H9 (cell line): Measurements from ENCODE around the gene DCUN1D2. TPM values are rescaled to one million over a fixed set of nuclear protein-coding genes. Genes with fewer than 3 reads are reported as not detected.

Experiments
- DNase-seq: peaks from one replicate; pipeline ENCODE4 v3.0.0-alpha.2; 2017
- H2AFZ ChIP-seq: one replicate; pipeline ENCODE4 v1.6.1; 2013; ENCODE audit warnings: mild to moderate bottlenecking, low read length, control low read depth, moderate library complexity
- H2AK5ac ChIP-seq: 2 replicates; pipeline ENCODE4 v1.6.1; 2013; ENCODE audit warnings: low read length, control low read depth, mixed read lengths; ENCODE audit not compliant: insufficient read length
- H2BK120ac ChIP-seq: one replicate; pipeline ENCODE4 v1.6.1; 2013; ENCODE audit warnings: low read depth, mild to moderate bottlenecking, low read length, control low read depth, inconsistent platforms; ENCODE audit not compliant: poor library complexity, severe bottlenecking
- H2BK12ac ChIP-seq: 2 replicates; pipeline ENCODE4 v1.6.1; 2013; ENCODE audit warnings: low read length, control low read depth, mixed read lengths, low read depth; ENCODE audit not compliant: insufficient read length
- H2BK15ac ChIP-seq: 2 replicates; pipeline ENCODE4 v1.6.1; 2013; ENCODE audit warnings: low read depth, low read length, control low read depth
- H2BK20ac ChIP-seq: one replicate; pipeline ENCODE4 v1.6.1; 2013; ENCODE audit warnings: low read depth, mild to moderate bottlenecking, low read length, control low read depth, inconsistent platforms; ENCODE audit not compliant: poor library complexity, severe bottlenecking
- H2BK5ac ChIP-seq: 2 replicates; pipeline ENCODE4 v1.6.1; 2013; ENCODE audit warnings: low read length, control low read depth, mixed read lengths; ENCODE audit not compliant: insufficient read length
- H3K14ac ChIP-seq: 2 replicates; pipeline ENCODE4 v1.6.1; 2013; ENCODE audit warnings: low read length, control low read depth; ENCODE audit not compliant: insufficient read depth
- H3K18ac ChIP-seq: 2 replicates; pipeline ENCODE4 v1.6.1; 2013; ENCODE audit warnings: low read depth, mild to moderate bottlenecking, mixed read lengths, low read length, control low read depth; ENCODE audit not compliant: insufficient read length
- H3K23ac ChIP-seq: 2 replicates; pipeline ENCODE4 v1.6.1; 2013; ENCODE audit warnings: low read length, control low read depth, mixed read lengths, low read depth; ENCODE audit not compliant: insufficient read length
- H3K23me2 ChIP-seq: 2 replicates; pipeline ENCODE4 v1.6.1; 2013; ENCODE audit warnings: low read depth, mild to moderate bottlenecking, mixed read lengths, low read length, control low read depth; ENCODE audit not compliant: insufficient read length, poor library complexity, severe bottlenecking
- H3K27ac ChIP-seq: 2 replicates; pipeline ENCODE4 v1.5.1; 2013; ENCODE audit warnings: low read length, control low read depth, mixed read lengths, low read depth; ENCODE audit not compliant: insufficient read length
- H3K27me3 ChIP-seq: 2 replicates; pipeline ENCODE4 v1.6.1; 2013; ENCODE audit warnings: low read length, control low read depth, inconsistent platforms; ENCODE audit not compliant: insufficient read depth
- H3K4ac ChIP-seq: 2 replicates; pipeline ENCODE4 v1.6.1; 2013; ENCODE audit warnings: low read depth, mild to moderate bottlenecking, control low read depth, inconsistent platforms, low read length, moderate library complexity
- H3K4me1 ChIP-seq: 2 replicates; pipeline ENCODE4 v1.6.1; 2013; ENCODE audit warnings: low read length, control low read depth, inconsistent platforms; ENCODE audit not compliant: insufficient read depth
- H3K4me2 ChIP-seq: 2 replicates; pipeline ENCODE4 v1.6.1; 2013; ENCODE audit warnings: low read length, control low read depth, mixed read lengths; ENCODE audit not compliant: insufficient read length, insufficient read depth
- H3K56ac ChIP-seq: 2 replicates; pipeline ENCODE4 v1.6.1; 2013; ENCODE audit warnings: low read depth, mild to moderate bottlenecking, mixed read lengths, low read length, control low read depth; ENCODE audit not compliant: insufficient read length
- H3K79me1 ChIP-seq: 2 replicates; pipeline ENCODE4 v1.6.1; 2013; ENCODE audit warnings: low read depth, mild to moderate bottlenecking, moderate library complexity, low read length, control low read depth, inconsistent platforms; ENCODE audit not compliant: insufficient read depth, poor library complexity, severe bottlenecking
- H3K79me2 ChIP-seq: 2 replicates; pipeline ENCODE4 v1.6.1; 2013; ENCODE audit warnings: low read length, control low read depth, inconsistent platforms; ENCODE audit not compliant: insufficient read depth
- H3K9ac ChIP-seq: 2 replicates; pipeline ENCODE4 v1.6.1; 2013; ENCODE audit warnings: low read length, control low read depth, mixed read lengths; ENCODE audit not compliant: insufficient read length; ENCODE audit errors: extremely low read depth
- H3K9me3 ChIP-seq: one replicate; pipeline ENCODE4 v1.6.1; 2013; ENCODE audit warnings: low read depth, low read length, inconsistent platforms; ENCODE audit not compliant: control insufficient read depth
- H3T11ph ChIP-seq: one replicate; pipeline ENCODE4 v1.6.1; 2013; ENCODE audit warnings: mild to moderate bottlenecking, low read length, control low read depth, inconsistent platforms
- H4K20me1 ChIP-seq: one replicate; pipeline ENCODE4 v1.6.1; 2013; ENCODE audit not compliant: control insufficient read depth, insufficient read length, insufficient read depth
- H4K5ac ChIP-seq: 2 replicates; pipeline ENCODE4 v1.6.1; 2013; ENCODE audit warnings: low read depth, mild to moderate bottlenecking, mixed read lengths, low read length, control low read depth; ENCODE audit not compliant: insufficient read length
- H4K8ac ChIP-seq: replicated peaks from 2 replicates; pipeline ENCODE4 v1.6.1; 2013; ENCODE audit warnings: low read length, control low read depth, mixed read lengths, low read depth; ENCODE audit not compliant: insufficient read length
- H4K91ac ChIP-seq: 2 replicates; pipeline ENCODE4 v1.6.1; 2013; ENCODE audit warnings: low read depth, mild to moderate bottlenecking, moderate library complexity, mixed read lengths, low read length, control low read depth; ENCODE audit not compliant: insufficient read length
- H3K27ac Mint-ChIP-seq, 3 experiments: 2 replicates in 2 of 3; 3 replicates in 1 of 3; pipeline ENCODE4 v1.8.0; 2020 to 2021; ENCODE audit warnings: mixed read lengths in 3 of 3, mild to moderate bottlenecking in 1 of 3, moderate library complexity in 1 of 3
- H3K27me3 Mint-ChIP-seq: 2 replicates; pipeline ENCODE4 v1.8.0; 2021; ENCODE audit warnings: low read depth, mild to moderate bottlenecking, moderate library complexity, mixed read lengths
- H3K36me3 Mint-ChIP-seq, 3 experiments: 2 replicates in 2 of 3; 3 replicates in 1 of 3; pipeline ENCODE4 v1.8.0; 2020 to 2021; ENCODE audit warnings: low read depth in 3 of 3, mixed read lengths in 3 of 3; ENCODE audit not compliant: insufficient read depth in 1 of 3
- H3K4me1 Mint-ChIP-seq, 2 experiments: 2 replicates each; pipeline ENCODE4 v1.8.0; 2020; ENCODE audit warnings: mixed read lengths in 2 of 2
- H3K4me3 Mint-ChIP-seq, 2 experiments: 2 replicates in 1 of 2; 3 replicates in 1 of 2; pipeline ENCODE4 v1.8.0; 2020 to 2021; ENCODE audit warnings: mild to moderate bottlenecking in 2 of 2, mixed read lengths in 2 of 2, moderate library complexity in 1 of 2
- H3K9me3 Mint-ChIP-seq, 2 experiments: 2 replicates in 1 of 2; 3 replicates in 1 of 2; pipeline ENCODE4 v1.8.0; 2020; ENCODE audit warnings: mild to moderate bottlenecking in 2 of 2, mixed read lengths in 2 of 2, moderate library complexity in 1 of 2
- CTCF ChIP-seq: fragments of 200-600 bp; sonication (generic); conservative IDR thresholded peaks from 3 replicates; pipeline ENCODE4 v1.8.0; 2021; ENCODE audit warnings: antibody characterized with exemption, mild to moderate bottlenecking
- WGBS: extraction: QIAGEN DNeasy Blood & Tissue Kit; methylation state at CpG from one replicate; pipeline ENCODE4 v1.1.7; 2013; ENCODE audit warnings: missing lambda C conversion rate, low lambda C conversion rate, mixed read lengths; ENCODE audit not compliant: insufficient read length; ENCODE audit errors: extremely low coverage; 5-methylcytosine and 5-hydroxymethylcytosine counted together
- total RNA-seq: library from RNA; stranded (reverse); gene quantifications from 2 replicates; pipeline ENCODE4 v1.2.1, GENCODE V29; 2021

The DCUN1D2 gene
- total RNA-seq, 1 experiment from 2014 or later: 36.8 TPM

GRCh38 chr13:113539176-113539575, 48.7 kb upstream of the DCUN1D2 start:
- Histone ChIP-seq H2BK15ac (no peak overlapping the region), H2BK20ac (no peak overlapping the region), H2BK120ac (no peak overlapping the region), H4K91ac (no peak overlapping the region), H3T11ph (no peak overlapping the region), H3K79me2 (0 out of 2 replicates have a peak, but pooled peaks cover 1% of the 10 kb centered on the region), H3K4me1 (no peaks in the 10 kb centered on the region), H4K20me1 (peaks cover 2% of the 10 kb centered on the region), H3K14ac (no peak overlapping the region), H3K27ac (no peak overlapping the region), H3K9me3 (no peaks in the 10 kb centered on the region), H4K8ac (no peak overlapping the region), H3K18ac (no peak overlapping the region), H3K56ac (no peak overlapping the region), H3K4ac (no peak overlapping the region), H3K23me2 (no peaks in the 10 kb centered on the region), H3K4me2 (no peak overlapping the region), H2BK12ac (no peak overlapping the region), H2BK5ac (no peak overlapping the region), H2AK5ac (no peak overlapping the region), H3K9ac (no peak overlapping the region), H3K23ac (no peak overlapping the region), H2AFZ (no peak overlapping the region), H4K5ac (no peak overlapping the region), H3K79me1 (no peaks in the 10 kb centered on the region), H3K27me3 (no peaks in the 10 kb centered on the region)
- no peak for TF ChIP-seq CTCF
- Mint-ChIP-seq H3K27me3 (no peaks in the 10 kb centered on the region), H3K4me3 (no peak overlapping the region), H3K9me3 (no peaks in the 10 kb centered on the region), H3K36me3 (peaks cover 7 to 20% (median 13%) of the 10 kb centered on the region in 3 experiments; a peak in 6 of 7 replicates), H3K4me1 (peaks cover 4 to 10% of the 10 kb centered on the region in 2 experiments; a peak in 3 of 4 replicates), H3K27ac (peak overlapping the region in 1 of 3 experiments; percentile 50; a peak in 2 of 7 replicates)
- WGBS: no CpG with 5 or more reads among the region's 18 CpGs
- DNase-seq: peak; percentile 10
